ENCODE results near the gene ACTR8. TPM values are rescaled to one million over a fixed set of nuclear protein-coding genes. Genes with fewer than 3 reads are reported as not detected.

The ACTR8 gene
- polyA plus RNA-seq, 1 donor from 2014 or later: 28.4 TPM

- H3K9me2 ChIP-seq (ENCODE audit: insufficient read depth, low read length): no peaks in the 10 kb centered on the region
- no peaks in the 10 kb centered on the region for H3K36me3 ChIP-seq (ENCODE audit: insufficient read depth, low read length)
- H2AFZ ChIP-seq (ENCODE audit: low read depth, low read length): no peak overlapping the region
- TF ChIP-seq EZH2 (IDR thresholded peaks at IDR 0.05; ENCODE audit: borderline replicate concordance, insufficient read depth, low read length, poor library complexity, severe bottlenecking): no peak
- TF ChIP-seq TAF1 (IDR thresholded peaks at IDR 0.05; ENCODE audit: low read depth): no peak
- no peak for TF ChIP-seq CTCF (IDR thresholded peaks at IDR 0.05; ENCODE audit: poor library complexity, severe bottlenecking)
- no peak for TF ChIP-seq RAD21 (conservative IDR thresholded peaks at IDR 0.05)
- TF ChIP-seq REST (IDR thresholded peaks at IDR 0.05; ENCODE audit: borderline replicate concordance): no peak
- TF ChIP-seq EP300 (conservative IDR thresholded peaks at IDR 0.05; ENCODE audit: poor library complexity, severe bottlenecking): no peak
- no peak for TF ChIP-seq SMC3 (conservative IDR thresholded peaks at IDR 0.05; ENCODE audit: poor library complexity)
- no peak for TF ChIP-seq MXI1 (conservative IDR thresholded peaks at IDR 0.05; ENCODE audit: poor library complexity, severe bottlenecking)
- no peak for TF ChIP-seq POLR2AphosphoS5 (IDR thresholded peaks at IDR 0.05)
- no peak overlapping the region for H3K4me2 ChIP-seq (ENCODE audit: low read length)
- H3F3A ChIP-seq (ENCODE audit: insufficient read depth, low read length, poor library complexity, severe bottlenecking): no peaks in the 10 kb centered on the region
- no peaks in the 10 kb centered on the region for H3K27me3 ChIP-seq (ENCODE audit: insufficient read depth, low read depth, low read length)
- no peak overlapping the region for H3K27ac ChIP-seq (ENCODE audit: low read length)
- no peaks in the 10 kb centered on the region for H4K20me1 ChIP-seq (ENCODE audit: insufficient read depth)
- H3K9me3 ChIP-seq (ENCODE audit: low read length): no peaks in the 10 kb centered on the region
- H3K79me2 ChIP-seq (replicated peaks; ENCODE audit: insufficient read depth, low read length): no peaks in the 10 kb centered on the region
- no peak overlapping the region for H3K9ac ChIP-seq (ENCODE audit: low read length)
- no peak overlapping the region for H3K4me3 ChIP-seq (ENCODE audit: low read length)
Observed at GRCh38 chr3:53817809-53818208, 64.1 kb downstream of the ACTR8 start.

- Histone ChIP-seq H4K20me1 (ENCODE audit: insufficient read depth) (no peaks in the 10 kb centered on the region), H3K9me3 (ENCODE audit: low read length) (no peaks in the 10 kb centered on the region), H2AFZ (ENCODE audit: low read depth, low read length) (no peak overlapping the region), H3K27ac (ENCODE audit: low read length) (no peak overlapping the region), H3K79me2 (replicated peaks; ENCODE audit: insufficient read depth, low read length) (no peaks in the 10 kb centered on the region), H3K4me2 (ENCODE audit: low read length) (no peak overlapping the region), H3K9ac (ENCODE audit: low read length) (no peak overlapping the region), H3K4me3 (ENCODE audit: low read length) (no peak overlapping the region), H3K9me2 (ENCODE audit: insufficient read depth, low read length) (no peaks in the 10 kb centered on the region), H3K36me3 (ENCODE audit: insufficient read depth, low read length) (no peaks in the 10 kb centered on the region), H3F3A (ENCODE audit: insufficient read depth, low read length, poor library complexity, severe bottlenecking) (no peaks in the 10 kb centered on the region), H3K27me3 (ENCODE audit: insufficient read depth, low read depth, low read length) (no peaks in the 10 kb centered on the region)
- TF ChIP-seq EP300 (conservative IDR thresholded peaks at IDR 0.05; ENCODE audit: poor library complexity, severe bottlenecking): no peak
- TF ChIP-seq POLR2AphosphoS5 (IDR thresholded peaks at IDR 0.05): no peak
- no peak for TF ChIP-seq TAF1 (IDR thresholded peaks at IDR 0.05; ENCODE audit: low read depth)
- no peak for TF ChIP-seq RAD21 (conservative IDR thresholded peaks at IDR 0.05)
- TF ChIP-seq EZH2 (IDR thresholded peaks at IDR 0.05; ENCODE audit: borderline replicate concordance, insufficient read depth, low read length, poor library complexity, severe bottlenecking): no peak
- TF ChIP-seq SMC3 (conservative IDR thresholded peaks at IDR 0.05; ENCODE audit: poor library complexity): no peak
- no peak for TF ChIP-seq REST (IDR thresholded peaks at IDR 0.05; ENCODE audit: borderline replicate concordance)
- no peak for TF ChIP-seq MXI1 (conservative IDR thresholded peaks at IDR 0.05; ENCODE audit: poor library complexity, severe bottlenecking)
- no peak for TF ChIP-seq CTCF (IDR thresholded peaks at IDR 0.05; ENCODE audit: poor library complexity, severe bottlenecking)
Observed at GRCh38 chr3:53817211-53817610, 64.7 kb downstream of the ACTR8 start.

Measured in neural cell (in vitro differentiated cells).